Trophoblast cell (in vitro differentiated cells and primary cell): ENCODE measurements around the gene KLHDC3.

ENCODE experiments used
- DNase-seq, 2 donors: peaks; one replicate each; pipeline ENCODE4 v3.0.0-alpha.2; 2016
- H2AFZ ChIP-seq: 2 replicates; pipeline ENCODE4 v1.6.1; 2013; ENCODE audit warnings: low read length, moderate library complexity, mild to moderate bottlenecking; ENCODE audit not compliant: insufficient read depth, poor library complexity
- H2AK5ac ChIP-seq: 2 replicates; pipeline ENCODE4 v1.6.1; 2013; ENCODE audit warnings: mild to moderate bottlenecking, low read length
- H2BK120ac ChIP-seq: 2 replicates; pipeline ENCODE4 v1.6.1; 2013; ENCODE audit warnings: low read length, mild to moderate bottlenecking, moderate library complexity; ENCODE audit not compliant: insufficient read depth, poor library complexity
- H2BK12ac ChIP-seq: 2 replicates; pipeline ENCODE4 v1.6.1; 2013; ENCODE audit warnings: mild to moderate bottlenecking, low read length, moderate library complexity
- H2BK5ac ChIP-seq: 2 replicates; pipeline ENCODE4 v1.6.1; 2013; ENCODE audit warnings: low read length, low read depth, moderate library complexity, mild to moderate bottlenecking; ENCODE audit not compliant: poor library complexity
- H3K14ac ChIP-seq: 2 replicates; pipeline ENCODE4 v1.6.1; 2013; ENCODE audit warnings: mild to moderate bottlenecking, low read length
- H3K18ac ChIP-seq: 2 replicates; pipeline ENCODE4 v1.6.1; 2013; ENCODE audit warnings: mild to moderate bottlenecking, low read length
- H3K23ac ChIP-seq: 2 replicates; pipeline ENCODE4 v1.6.1; 2013; ENCODE audit warnings: low read length
- H3K27ac ChIP-seq: 2 replicates; pipeline ENCODE4 v1.5.1; 2013; ENCODE audit warnings: low read depth, mild to moderate bottlenecking, inconsistent platforms, low read length, moderate library complexity
- H3K27me3 ChIP-seq: 2 replicates; pipeline ENCODE4 v1.6.1; 2013; ENCODE audit warnings: inconsistent platforms, mild to moderate bottlenecking, low read length, moderate library complexity; ENCODE audit not compliant: insufficient read depth
- H3K36me3 ChIP-seq, 2 experiments: 1 replicate in 1 of 2; 2 replicates in 1 of 2; pipeline ENCODE4 v1.6.1; 2013; ENCODE audit warnings: low read length in 2 of 2, mild to moderate bottlenecking in 2 of 2, moderate library complexity in 1 of 2; ENCODE audit not compliant: insufficient read depth in 2 of 2, control insufficient read depth in 1 of 2
- H3K4ac ChIP-seq: 2 replicates; pipeline ENCODE4 v1.6.1; 2013; ENCODE audit warnings: low read depth, mild to moderate bottlenecking, low read length, moderate library complexity
- H3K4me1 ChIP-seq, 2 experiments: 1 replicate in 1 of 2; 2 replicates in 1 of 2; pipeline ENCODE4 v1.6.1; 2013; ENCODE audit warnings: low read length in 2 of 2, mild to moderate bottlenecking in 2 of 2, moderate library complexity in 1 of 2; ENCODE audit not compliant: insufficient read depth in 2 of 2, control insufficient read depth in 1 of 2
- H3K4me2 ChIP-seq: 2 replicates; pipeline ENCODE4 v1.6.1; 2013; ENCODE audit warnings: inconsistent platforms, mild to moderate bottlenecking, low read length, moderate library complexity
- H3K4me3 ChIP-seq: 2 replicates; pipeline ENCODE4 v1.5.1; 2013; ENCODE audit warnings: mild to moderate bottlenecking, low read depth, low read length, inconsistent platforms
- H3K79me1 ChIP-seq: one replicate; pipeline ENCODE4 v1.6.1; 2013; ENCODE audit warnings: low read length
- H3K79me2 ChIP-seq: 2 replicates; pipeline ENCODE4 v1.6.1; 2013; ENCODE audit warnings: low read length, mild to moderate bottlenecking; ENCODE audit not compliant: control insufficient read depth, insufficient read depth, poor library complexity
- H3K9ac ChIP-seq: 2 replicates; pipeline ENCODE4 v1.6.1; 2013; ENCODE audit warnings: mild to moderate bottlenecking, low read length
- H3K9me3 ChIP-seq: 2 replicates; pipeline ENCODE4 v1.6.1; 2013; ENCODE audit warnings: low read depth, mild to moderate bottlenecking, control low read depth, inconsistent platforms, low read length; ENCODE audit not compliant: insufficient read depth
- H4K12ac ChIP-seq: 2 replicates; pipeline ENCODE4 v1.6.1; 2013; ENCODE audit warnings: low read depth, mild to moderate bottlenecking, low read length, moderate library complexity
- H4K8ac ChIP-seq: 2 replicates; pipeline ENCODE4 v1.6.1; 2013; ENCODE audit warnings: low read depth, mild to moderate bottlenecking, low read length, moderate library complexity
- H4K91ac ChIP-seq: one replicate; pipeline ENCODE4 v1.6.1; 2013; ENCODE audit warnings: low read depth, mild to moderate bottlenecking, low read length, moderate library complexity
- WGBS: extraction: QIAGEN DNeasy Blood & Tissue Kit; methylation state at CpG from one replicate; pipeline ENCODE4 v1.1.7; 2013; ENCODE audit warnings: missing lambda C conversion rate; ENCODE audit not compliant: insufficient read length, insufficient coverage; ENCODE audit errors: extremely low coverage; 5-methylcytosine and 5-hydroxymethylcytosine counted together

KLHDC3 gene

DNA sequence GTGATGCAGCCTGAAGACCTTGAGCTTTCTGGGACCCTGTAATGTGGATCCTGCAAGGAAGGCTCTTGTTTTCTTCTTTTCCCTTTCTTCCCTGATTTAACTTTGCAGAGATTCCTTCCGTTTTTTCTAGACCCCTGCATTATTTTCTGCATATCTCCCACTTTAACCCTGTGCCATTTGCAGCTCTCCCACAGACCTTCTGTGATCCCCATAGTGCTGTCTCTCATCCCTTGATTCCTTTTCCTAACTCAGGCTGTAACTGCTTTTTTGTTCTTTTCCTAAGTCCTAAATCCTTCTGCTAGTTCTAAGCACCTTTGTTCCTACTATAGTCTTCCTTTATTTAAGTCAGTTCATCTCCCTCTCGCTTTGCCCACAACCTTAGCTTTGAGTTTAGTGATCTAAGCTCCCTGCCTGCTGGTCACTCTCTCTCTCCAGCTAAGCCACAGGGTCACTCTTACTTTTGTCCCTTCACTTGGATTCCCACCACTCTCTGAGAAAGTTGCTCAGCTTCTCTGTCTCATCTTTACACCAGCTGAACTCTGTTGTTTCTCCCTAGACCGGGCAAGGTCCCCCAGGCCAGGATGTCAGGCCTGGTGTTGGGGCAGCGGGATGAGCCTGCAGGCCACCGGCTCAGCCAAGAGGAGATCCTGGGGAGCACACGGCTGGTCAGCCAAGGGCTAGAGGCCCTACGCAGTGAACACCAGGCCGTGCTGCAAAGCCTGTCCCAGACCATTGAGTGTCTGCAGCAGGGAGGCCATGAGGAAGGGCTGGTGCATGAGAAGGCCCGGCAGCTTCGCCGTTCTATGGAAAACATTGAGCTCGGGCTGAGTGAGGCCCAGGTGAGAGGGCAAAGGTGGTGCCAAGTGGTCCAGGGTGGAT is 46.9 kb downstream of the KLHDC3 start:
- H3K9ac ChIP-seq = peak overlapping the region; percentile 8
- no peak overlapping the region for H3K27ac ChIP-seq
- H2BK12ac ChIP-seq = peak overlapping the region; percentile 16
- H2BK5ac ChIP-seq = no peak overlapping the region
- DNase-seq = no peak
- H3K36me3 ChIP-seq = peaks cover 10 to 23% of the 10 kb centered on the region in 2 experiments
- H3K4me2 ChIP-seq = peak overlapping the region; percentile 85
- H4K12ac ChIP-seq = no peak overlapping the region
- peak overlapping the region; percentile 8 for H3K14ac ChIP-seq
- peaks cover 10 to 11% of the 10 kb centered on the region in 2 experiments for H3K4me1 ChIP-seq
- H3K18ac ChIP-seq = peak overlapping the region; percentile 70
- peaks cover 4% of the 10 kb centered on the region for H3K79me2 ChIP-seq
- no CpG with 5 or more reads among the region's 12 CpGs for whole genome bisulfite sequencing
- peaks cover 14% of the 10 kb centered on the region for H3K79me1 ChIP-seq
- H4K8ac ChIP-seq = no peak overlapping the region
- H4K91ac ChIP-seq = peak overlapping the region; percentile 83
- no peak overlapping the region for H3K23ac ChIP-seq
- peak overlapping the region; percentile 31 for H2AFZ ChIP-seq
- peak overlapping the region; percentile 49 for H2AK5ac ChIP-seq
- H3K4me3 ChIP-seq = no peak overlapping the region
- no peaks in the 10 kb centered on the region for H3K27me3 ChIP-seq
- H3K4ac ChIP-seq = peak overlapping the region; percentile 29
- H3K9me3 ChIP-seq = no peaks in the 10 kb centered on the region
- H2BK120ac ChIP-seq = peak overlapping the region; percentile 65

DNA sequence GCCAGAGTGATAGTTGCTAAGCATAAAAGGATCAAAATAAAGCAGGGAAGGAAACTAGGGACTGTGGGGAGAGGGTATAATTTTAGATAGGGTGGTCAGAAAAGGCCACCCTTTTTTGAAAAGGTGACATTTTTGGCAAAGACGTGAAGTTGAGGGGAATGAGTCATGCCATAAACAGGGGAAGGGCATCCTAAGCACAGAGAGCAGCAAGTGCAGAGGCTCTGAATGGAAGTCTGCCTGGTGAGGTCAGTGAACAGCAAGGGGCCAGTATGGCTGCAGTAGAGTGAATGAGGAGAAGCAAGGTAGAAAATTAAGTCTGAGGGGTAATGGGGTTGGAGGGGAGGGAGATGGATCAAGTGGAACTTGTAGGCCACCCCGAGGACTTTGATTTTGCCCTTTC is 47.8 kb downstream of the KLHDC3 start:
- H3K4me1 ChIP-seq = peaks cover 9 to 11% of the 10 kb centered on the region in 2 experiments
- H3K14ac ChIP-seq = no peak overlapping the region
- peaks cover 4% of the 10 kb centered on the region for H3K79me2 ChIP-seq
- H2BK5ac ChIP-seq = no peak overlapping the region
- no peak overlapping the region for H4K8ac ChIP-seq
- H3K27ac ChIP-seq = no peak overlapping the region
- no peak overlapping the region for H4K91ac ChIP-seq
- no CpG with 5 or more reads among the region's 2 CpGs for WGBS
- H2BK120ac ChIP-seq = no peak overlapping the region
- H3K23ac ChIP-seq = no peak overlapping the region
- H3K79me1 ChIP-seq = peaks cover 14% of the 10 kb centered on the region
- no peak overlapping the region for H2BK12ac ChIP-seq
- H3K4me2 ChIP-seq = no peak overlapping the region
- H2AK5ac ChIP-seq = no peak overlapping the region
- H3K4me3 ChIP-seq = no peak overlapping the region
- no peaks in the 10 kb centered on the region for H3K9me3 ChIP-seq
- no peak overlapping the region for H3K9ac ChIP-seq
- H3K4ac ChIP-seq = no peak overlapping the region
- no peak overlapping the region for H4K12ac ChIP-seq
- no peak for DNase-seq
- no peak overlapping the region for H2AFZ ChIP-seq
- no peaks in the 10 kb centered on the region for H3K27me3 ChIP-seq
- peaks cover 17 to 28% of the 10 kb centered on the region in 2 experiments for H3K36me3 ChIP-seq
- no peak overlapping the region for H3K18ac ChIP-seq

GRCh38 chr6:43062818-43063217 is 48.8 kb downstream of the KLHDC3 start:
- H3K4ac ChIP-seq = no peak overlapping the region

DNA sequence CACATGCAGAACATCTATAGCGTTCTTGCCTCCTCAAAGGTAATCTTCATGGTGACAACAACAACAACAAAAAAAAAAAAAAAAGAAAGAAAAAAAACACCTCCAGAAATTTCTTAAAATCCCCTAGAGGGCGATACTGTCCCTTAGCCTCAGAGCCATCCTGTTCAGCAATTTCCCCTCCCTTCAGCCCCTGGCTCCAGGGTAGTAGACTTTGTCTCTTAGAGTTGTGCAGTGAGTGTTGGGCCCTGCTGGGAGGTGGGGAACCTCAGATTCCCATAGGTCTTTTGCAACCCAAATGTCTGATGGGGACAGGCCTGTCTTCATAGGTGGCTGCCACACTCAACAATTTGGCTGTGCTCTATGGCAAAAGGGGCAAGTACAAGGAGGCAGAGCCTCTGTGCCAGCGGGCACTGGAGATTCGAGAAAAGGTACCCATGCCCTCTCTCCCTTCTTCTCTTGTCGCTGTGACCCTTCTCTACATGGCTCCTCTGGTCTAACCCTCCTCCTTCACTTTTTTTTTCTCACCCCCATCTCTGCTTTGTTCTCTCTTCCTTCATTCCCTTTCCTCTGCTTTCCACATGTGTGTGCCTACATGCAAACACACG is 56.1 kb downstream of the KLHDC3 start:
- peak overlapping the region; percentile 10 for H4K12ac ChIP-seq
- H2AFZ ChIP-seq = peak overlapping the region; percentile 1
- peaks cover 7 to 10% of the 10 kb centered on the region in 2 experiments for H3K4me1 ChIP-seq
- H3K4me2 ChIP-seq = no peak overlapping the region
- peak overlapping the region; percentile 62 for H3K14ac ChIP-seq
- H3K36me3 ChIP-seq = peaks cover 35 to 37% of the 10 kb centered on the region in 2 experiments
- H2BK5ac ChIP-seq = peak overlapping the region; percentile 18
- H3K9ac ChIP-seq = no peak overlapping the region
- peak overlapping the region; percentile 31 for H3K4ac ChIP-seq
- no peak overlapping the region for H3K4me3 ChIP-seq
- peaks cover 6% of the 10 kb centered on the region for H3K79me1 ChIP-seq
- H3K79me2 ChIP-seq = peaks cover 3% of the 10 kb centered on the region
- no CpG with 5 or more reads among the region's 6 CpGs for WGBS
- peak overlapping the region; percentile 23 for H2BK120ac ChIP-seq
- peak overlapping the region; percentile 48 for H4K8ac ChIP-seq
- H3K27me3 ChIP-seq = no peaks in the 10 kb centered on the region
- H3K9me3 ChIP-seq = no peaks in the 10 kb centered on the region
- no peak overlapping the region for H3K27ac ChIP-seq
- peak overlapping the region; percentile 79 for H2AK5ac ChIP-seq
- peak overlapping the region; percentile 67 for H2BK12ac ChIP-seq
- H3K23ac ChIP-seq = no peak overlapping the region
- peak overlapping the region; percentile 77 for H3K18ac ChIP-seq
- peak overlapping the region; percentile 74 for H4K91ac ChIP-seq
- peak in 1 of 2 donors; percentile 54 for DNase-seq

More at GRCh38 chr6:43062818-43063217, 48.8 kb downstream of the KLHDC3 start:
- peaks cover 17 to 29% of the 10 kb centered on the region in 2 experiments for H3K36me3 ChIP-seq
- H4K8ac ChIP-seq = no peak overlapping the region
- no peak overlapping the region for H2BK5ac ChIP-seq
- no peak overlapping the region for H3K23ac ChIP-seq
- no peak overlapping the region for H2AK5ac ChIP-seq
- H2BK120ac ChIP-seq = no peak overlapping the region
- no peaks in the 10 kb centered on the region for H3K27me3 ChIP-seq
- H3K79me2 ChIP-seq = peaks cover 4% of the 10 kb centered on the region
- H3K4me3 ChIP-seq = no peak overlapping the region
- no peak for DNase-seq
- WGBS = no CpG with 5 or more reads among the region's 12 CpGs
- H3K18ac ChIP-seq = no peak overlapping the region
- no peaks in the 10 kb centered on the region for H3K9me3 ChIP-seq
- no peak overlapping the region for H2BK12ac ChIP-seq
- H3K9ac ChIP-seq = no peak overlapping the region
- no peak overlapping the region for H3K27ac ChIP-seq
- peaks cover 9 to 11% of the 10 kb centered on the region in 2 experiments for H3K4me1 ChIP-seq
- no peak overlapping the region for H2AFZ ChIP-seq
- no peak overlapping the region for H3K4me2 ChIP-seq
- H4K12ac ChIP-seq = no peak overlapping the region
- H3K79me1 ChIP-seq = peaks cover 14% of the 10 kb centered on the region
- H4K91ac ChIP-seq = no peak overlapping the region
- H3K14ac ChIP-seq = no peak overlapping the region
